IMR-90 (cell line): ENCODE data around the gene SPANXN5. TPM values are rescaled to one million over a fixed set of nuclear protein-coding genes. Genes with fewer than 3 reads are reported as not detected.
"Not testable (repeated sequence)": the region's sequence is repeated elsewhere in the genome, so short reads cannot be mapped to it uniquely, and the experiment has no call there.

Source experiments
- ATAC-seq: fragments of 200-7000 bp; cut with Tn5 transposase; 2 replicates; pipeline ENCODE4 v1.9.1; 2020; ENCODE audit warnings: low read depth, mild to moderate bottlenecking, moderate library complexity
- Bru-seq: library from RNA; stranded (reverse); fragments of 400-500 nt; gene quantifications from one replicate; lab custom pipeline; 2021; lab: Mats Ljungman, UMichigan
- BruChase-seq, 2 experiments: library from RNA; stranded (reverse); fragments of 400-500 nt; gene quantifications; one replicate each; lab custom pipeline; 2021; lab: Mats Ljungman, UMichigan
- BruUV-seq: library from RNA; stranded (reverse); fragments of 400-500 nt; replicated peaks from 2 replicates; lab custom pipeline; 2021; lab: Mats Ljungman, UMichigan
- CTCF ChIA-PET: fragments of 300-600 bp; formaldehyde crosslinking; extraction: SDS; loops from one replicate; lab custom pipeline; 2021; ENCODE audit warnings: antibody characterized with exemption; lab: Yijun Ruan, JAX
- POLR2A ChIA-PET: fragments of 300-600 bp; sonication (Branson Sonifier 250); formaldehyde crosslinking; loops from one replicate; lab custom pipeline; 2022; ENCODE audit warnings: antibody characterized with exemption; ENCODE audit not compliant: unreplicated experiment; lab: Charles Lee
- DNase-seq: peaks from one replicate; pipeline ENCODE4 v3.0.0; 2013
- H2AFZ ChIP-seq: replicated peaks from 2 replicates; pipeline ENCODE3; 2013; ENCODE audit warnings: low read length, mild to moderate bottlenecking; ENCODE audit not compliant: poor library complexity
- H2AK5ac ChIP-seq: 2 replicates; pipeline ENCODE4 v1.6.1; 2013; ENCODE audit warnings: low read depth, low read length, inconsistent platforms
- H2AK9ac ChIP-seq: replicated peaks from 2 replicates; pipeline ENCODE3; 2013; ENCODE audit warnings: mild to moderate bottlenecking, low read depth, low read length, moderate library complexity; ENCODE audit not compliant: poor library complexity
- H2BK120ac ChIP-seq: 2 replicates; pipeline ENCODE4 v1.6.1; 2013; ENCODE audit warnings: low read depth, low read length, inconsistent platforms
- H2BK15ac ChIP-seq: 3 replicates; pipeline ENCODE4 v1.6.1; 2013; ENCODE audit warnings: low read depth, low read length, inconsistent platforms
- H2BK20ac ChIP-seq: 2 replicates; pipeline ENCODE4 v1.6.1; 2013; ENCODE audit warnings: low read depth, mild to moderate bottlenecking, inconsistent platforms, low read length, moderate library complexity
- H2BK5ac ChIP-seq: 2 replicates; pipeline ENCODE4 v1.6.1; 2013; ENCODE audit warnings: mild to moderate bottlenecking, low read depth, low read length, inconsistent platforms; ENCODE audit not compliant: poor library complexity, severe bottlenecking
- H3K14ac ChIP-seq: replicated peaks from 2 replicates; pipeline ENCODE4 v1.6.1; 2013; ENCODE audit warnings: low read depth, low read length, inconsistent platforms
- H3K18ac ChIP-seq: 2 replicates; pipeline ENCODE4 v1.6.1; 2013; ENCODE audit warnings: low read depth, low read length, control low read depth
- H3K23ac ChIP-seq: 2 replicates; pipeline ENCODE4 v1.6.1; 2013; ENCODE audit warnings: low read depth, low read length, inconsistent platforms
- H3K27ac ChIP-seq: 2 replicates; pipeline ENCODE4 v1.5.1; 2013; ENCODE audit warnings: mild to moderate bottlenecking, control low read depth, low read length; ENCODE audit not compliant: insufficient read depth
- H3K27me3 ChIP-seq: 2 replicates; pipeline ENCODE4 v1.6.1; 2013; ENCODE audit warnings: low read length; ENCODE audit not compliant: control insufficient read depth, insufficient read depth
- H3K36me3 ChIP-seq: 2 replicates; pipeline ENCODE4 v1.6.1; 2013; ENCODE audit warnings: low read length, mixed read lengths; ENCODE audit not compliant: control insufficient read depth, insufficient read depth
- H3K4ac ChIP-seq: 2 replicates; pipeline ENCODE4 v1.6.1; 2013; ENCODE audit warnings: low read depth, low read length, inconsistent platforms
- H3K4me1 ChIP-seq: 2 replicates; pipeline ENCODE4 v1.6.1; 2013; ENCODE audit warnings: low read length, mixed read lengths; ENCODE audit not compliant: control insufficient read depth, insufficient read depth
- H3K4me2 ChIP-seq: 2 replicates; pipeline ENCODE4 v1.6.1; 2013; ENCODE audit warnings: low read depth, mild to moderate bottlenecking, control low read depth, low read length, moderate library complexity
- H3K4me3 ChIP-seq: 2 replicates; pipeline ENCODE4 v1.5.1; 2013; ENCODE audit warnings: low read depth, mild to moderate bottlenecking, control low read depth, low read length, moderate library complexity; ENCODE audit not compliant: insufficient read depth
- H3K56ac ChIP-seq: 2 replicates; pipeline ENCODE4 v1.6.1; 2013; ENCODE audit warnings: low read length, inconsistent platforms; ENCODE audit not compliant: insufficient read depth; ENCODE audit errors: extremely low read depth
- H3K79me1 ChIP-seq, 2 experiments: 2 replicates each; pipeline ENCODE4 v1.6.1; 2013; ENCODE audit warnings: low read length in 2 of 2, inconsistent platforms in 1 of 2, low read depth in 1 of 2
- H3K9ac ChIP-seq: 2 replicates; pipeline ENCODE4 v1.6.1; 2013; ENCODE audit warnings: low read depth, low read length, control low read depth
- H3K9me1 ChIP-seq: 2 replicates; pipeline ENCODE4 v1.6.1; 2013; ENCODE audit warnings: low read length, inconsistent platforms; ENCODE audit not compliant: insufficient read depth
- H3K9me3 ChIP-seq: 2 replicates; pipeline ENCODE4 v1.6.1; 2013; ENCODE audit warnings: low read length; ENCODE audit not compliant: control insufficient read depth, insufficient read depth
- H4K20me1 ChIP-seq: 2 replicates; pipeline ENCODE4 v1.6.1; 2013; ENCODE audit warnings: low read length, inconsistent platforms; ENCODE audit not compliant: insufficient read depth
- H4K5ac ChIP-seq: 2 replicates; pipeline ENCODE4 v1.6.1; 2013; ENCODE audit warnings: mild to moderate bottlenecking, low read depth, low read length, control low read depth
- H4K8ac ChIP-seq, 2 experiments: 2 replicates each; pipeline ENCODE4 v1.6.1; 2013; ENCODE audit warnings: low read depth in 2 of 2, low read length in 2 of 2, control low read depth in 1 of 2, inconsistent platforms in 1 of 2
- H4K91ac ChIP-seq: 2 replicates; pipeline ENCODE4 v1.6.1; 2013; ENCODE audit warnings: low read depth, low read length, inconsistent platforms; ENCODE audit not compliant: insufficient read depth
- WGBS, 2 experiments: methylation state at CpG; one replicate each; pipeline versions ENCODE4 v1.1.5 to v1.1.7; 2013; ENCODE audit warnings: missing lambda C conversion rate in 2 of 2; ENCODE audit not compliant: insufficient read length in 1 of 2; ENCODE audit errors: extremely low coverage in 2 of 2; 5-methylcytosine and 5-hydroxymethylcytosine counted together
- dilution Hi-C: fragments of 300-500 bp; cut with HindIII; formaldehyde crosslinking; loops from one replicate; pipeline ENCODE4 v1.14.3; 2018; ENCODE audit warnings: low sequenced_read_pairs; ENCODE audit not compliant: unreplicated experiment
- in situ Hi-C: fragments of 300-500 bp; cut with MboI; formaldehyde crosslinking; loops from 3 replicates; pipeline ENCODE4 v1.14.3; 2019; ENCODE audit warnings: low sequenced_read_pairs, inconsistent platforms, mixed read lengths
- intact Hi-C: fragments of 100-400 bp; cut with micrococcal nuclease; formaldehyde crosslinking; loops from 2 replicates; pipeline ENCODE4 v1.10.0; 2022
- long read RNA-seq: library from polyadenylated mRNA; unstranded; transcript quantifications from one replicate; pipeline ENCODE4 v2.0.0, GENCODE V29; 2021; ENCODE audit not compliant: unreplicated experiment
- polyA plus RNA-seq, 3 experiments: library from polyadenylated mRNA; depleted of rRNA; stranded (reverse); fragments of >200 nt; gene quantifications; 2 replicates each; pipeline ENCODE4 v1.2.3, GENCODE V29; 2012; ENCODE audit warnings: low replicate concordance in 1 of 3
- total RNA-seq: library from RNA; depleted of rRNA; stranded (reverse); fragments of >200 nt; gene quantifications from 2 replicates; pipeline ENCODE4 v1.2.3, GENCODE V29; 2012; rRNA removed

Gene SPANXN5
- total RNA-seq, result not detected in 2 replicates
- not detected in 2 replicates for polyA plus RNA-seq (2012; rRNA removed)
- not detected in 2 replicates for polyA plus RNA-seq (2012; cell fraction: cytosol; rRNA removed)
- polyA plus RNA-seq (2012; cell fraction: nucleus; rRNA removed; ENCODE audit: low replicate concordance), result not detected in 2 replicates
- not detected for Bru-seq, nascent RNA
- not detected for BruChase-seq, experiment 1, labeled RNA remaining after a 6-hour chase
- BruChase-seq, experiment 2, labeled RNA remaining after a 2-hour chase, result not detected
- long read RNA-seq, result 0 reads

GRCh38 chrX:52797327-52797726, at the start of gene SPANXN5:
Gene SPANXN5 (minus strand): TSS chrX:52797427. CDS start chrX:52797348, 79 bp downstream.
- BruUV-seq, H3K14ac ChIP-seq, H3K36me3 ChIP-seq, ATAC-seq, H3K27ac ChIP-seq, H3K9me1 ChIP-seq, in situ Hi-C loops, H2BK20ac ChIP-seq, H3K4me2 ChIP-seq, POLR2A ChIA-PET, H3K18ac ChIP-seq, H4K8ac ChIP-seq, intact Hi-C loops, H4K91ac ChIP-seq, H2BK120ac ChIP-seq, H2BK5ac ChIP-seq, H4K5ac ChIP-seq, H2AK5ac ChIP-seq, CTCF ChIA-PET, H2BK15ac ChIP-seq, H2AFZ ChIP-seq, H3K9ac ChIP-seq, DNase-seq, H3K9me3 ChIP-seq, H3K27me3 ChIP-seq, H3K4me3 ChIP-seq, H3K4me1 ChIP-seq, H3K79me1 ChIP-seq, H3K23ac ChIP-seq, dilution Hi-C loops, H3K4ac ChIP-seq, H3K56ac ChIP-seq, H4K20me1 ChIP-seq, H2AK9ac ChIP-seq: not testable (repeated sequence)
- no CpG with 5 or more reads among the region's 2 CpGs for WGBS, 2 experiments

- H3K14ac ChIP-seq, H3K79me1 ChIP-seq, H2AK5ac ChIP-seq, H3K9me1 ChIP-seq, H2BK15ac ChIP-seq, H2AFZ ChIP-seq, POLR2A ChIA-PET, H3K27ac ChIP-seq, H3K9me3 ChIP-seq, H3K9ac ChIP-seq, BruUV-seq, H3K4ac ChIP-seq, DNase-seq, H2BK5ac ChIP-seq, H3K56ac ChIP-seq, H3K27me3 ChIP-seq, H3K18ac ChIP-seq, dilution Hi-C loops, H4K8ac ChIP-seq, in situ Hi-C loops, ATAC-seq, H2BK120ac ChIP-seq, H2AK9ac ChIP-seq, intact Hi-C loops, CTCF ChIA-PET, H4K91ac ChIP-seq, H3K36me3 ChIP-seq, H4K20me1 ChIP-seq, H3K4me3 ChIP-seq, H2BK20ac ChIP-seq, H3K4me2 ChIP-seq, H4K5ac ChIP-seq, H3K23ac ChIP-seq, H3K4me1 ChIP-seq: not testable (repeated sequence)
- no CpG with 5 or more reads among the region's 3 CpGs for WGBS, 2 experiments
Observed at GRCh38 chrX:52843619-52844018, 46.4 kb upstream of the SPANXN5 start.
